ENCODE measurements around the gene ATP11A. TPM values are rescaled to one million over a fixed set of nuclear protein-coding genes. Genes with fewer than 3 reads are reported as not detected.

ATP11A gene
- total RNA-seq, 1 donor from 2014 or later: 211 TPM

DNA sequence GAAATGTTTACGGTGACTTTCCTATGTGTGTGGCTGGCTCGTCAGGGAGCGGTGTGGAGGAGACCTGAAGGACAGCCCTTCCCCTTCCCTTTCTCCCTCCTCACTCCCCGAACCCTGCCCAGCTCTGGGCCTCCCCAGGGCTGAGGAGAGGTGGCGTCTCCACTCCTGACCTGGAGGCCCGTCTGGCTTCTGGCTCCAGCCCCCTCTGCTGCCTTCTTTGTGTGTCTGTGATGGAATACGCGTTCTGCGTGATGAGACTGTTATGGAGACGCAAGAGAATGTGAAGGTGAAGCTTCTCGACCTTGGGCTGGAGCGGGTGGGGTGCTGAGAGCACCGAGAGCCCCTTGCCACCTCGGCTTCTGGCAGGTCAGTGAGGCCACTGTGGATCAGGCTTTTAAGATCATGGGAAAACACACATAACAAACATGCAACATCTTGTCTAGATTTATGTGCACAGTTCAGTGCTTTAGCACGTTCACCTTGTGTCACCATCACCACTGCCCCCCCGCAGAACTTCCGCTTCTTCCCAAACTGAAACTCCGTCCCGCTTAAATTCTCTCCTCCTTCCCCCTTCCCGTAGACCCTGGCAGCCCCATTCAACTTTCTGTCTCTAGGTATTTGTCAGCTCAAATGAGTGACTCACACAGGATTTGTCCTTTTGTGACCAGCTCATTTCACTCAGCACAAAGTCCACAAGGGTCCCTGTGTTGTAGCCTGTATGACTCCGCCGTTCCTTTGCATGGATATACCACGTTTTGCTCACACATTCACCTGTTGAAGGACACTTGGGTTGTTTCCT lies 24.7 kb downstream of the ATP11A start:
- no peak for DNase-seq (ENCODE audit: low spot score)
- Mint-ChIP-seq H3K9me3 (ENCODE audit: unreplicated experiment) (no peaks in the 10 kb centered on the region), H3K4me1 (ENCODE audit: unreplicated experiment) (peaks cover 64% of the 10 kb centered on the region), H3K27ac (ENCODE audit: unreplicated experiment) (peak overlapping the region; percentile 68), H3K4me3 (ENCODE audit: unreplicated experiment) (peak overlapping the region; percentile 49), H3K27me3 (ENCODE audit: unreplicated experiment) (peaks cover 6% of the 10 kb centered on the region), H3K36me3 (ENCODE audit: low read depth, unreplicated experiment) (peaks cover 19% of the 10 kb centered on the region)
- no peak for TF ChIP-seq CTCF (IDR thresholded peaks at IDR 0.05; ENCODE audit: unreplicated experiment)

GRCh38 chr13:112715210-112715609 lies 25.4 kb downstream of the ATP11A start:
- H3K27me3 Mint-ChIP-seq (ENCODE audit: unreplicated experiment): peaks cover 6% of the 10 kb centered on the region
- H3K4me1 Mint-ChIP-seq (ENCODE audit: unreplicated experiment): peaks cover 63% of the 10 kb centered on the region
- no peak for TF ChIP-seq CTCF (IDR thresholded peaks at IDR 0.05; ENCODE audit: unreplicated experiment)
- peaks cover 24% of the 10 kb centered on the region for H3K36me3 Mint-ChIP-seq (ENCODE audit: low read depth, unreplicated experiment)
- H3K27ac Mint-ChIP-seq (ENCODE audit: unreplicated experiment): no peak overlapping the region
- H3K9me3 Mint-ChIP-seq (ENCODE audit: unreplicated experiment): no peaks in the 10 kb centered on the region
- no peak for DNase-seq (ENCODE audit: low spot score)
- peak overlapping the region; percentile 49 for H3K4me3 Mint-ChIP-seq (ENCODE audit: unreplicated experiment)

DNA sequence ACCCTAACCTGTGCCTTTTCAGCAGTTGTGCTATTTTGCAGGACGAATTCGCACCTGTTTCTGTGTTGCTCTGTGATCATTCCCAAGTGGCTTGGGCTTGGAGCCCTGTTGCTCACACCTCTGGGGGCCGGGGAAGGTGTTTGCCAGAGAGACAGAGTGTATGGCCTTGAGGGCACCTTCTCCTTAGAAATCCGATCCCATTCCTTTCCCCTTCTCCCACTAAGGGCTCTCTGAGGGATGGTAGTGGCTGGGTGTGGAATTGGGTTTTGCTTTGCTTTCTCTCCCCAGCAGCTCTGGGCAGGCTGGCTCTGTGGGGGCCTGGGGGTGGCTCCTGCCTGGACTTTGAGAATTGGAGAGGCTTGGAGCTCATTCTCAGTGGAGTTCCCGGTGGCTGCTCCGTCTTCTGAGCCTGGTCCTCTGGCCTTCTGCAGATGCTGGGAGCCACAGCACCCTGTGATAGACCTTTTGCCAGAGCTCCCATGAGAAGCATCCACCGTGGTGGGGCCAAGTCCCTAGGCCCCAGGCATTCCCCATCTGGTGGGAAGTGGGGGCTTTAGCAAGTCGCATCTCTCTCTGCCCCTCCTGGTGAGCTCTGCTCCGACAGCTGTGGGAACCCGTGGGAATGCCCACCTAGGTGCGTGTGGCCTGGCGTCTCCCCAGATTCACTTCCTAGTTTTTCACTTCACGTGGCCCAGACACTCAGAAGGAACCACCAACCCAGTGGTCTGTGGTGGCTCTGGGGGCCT lies 26.1 kb downstream of the ATP11A start:
- H3K27ac Mint-ChIP-seq (ENCODE audit: unreplicated experiment): no peak overlapping the region
- no peaks in the 10 kb centered on the region for H3K9me3 Mint-ChIP-seq (ENCODE audit: unreplicated experiment)
- no peak overlapping the region for H3K4me3 Mint-ChIP-seq (ENCODE audit: unreplicated experiment)
- peaks cover 62% of the 10 kb centered on the region for H3K4me1 Mint-ChIP-seq (ENCODE audit: unreplicated experiment)
- no peak for DNase-seq (ENCODE audit: low spot score)
- H3K36me3 Mint-ChIP-seq (ENCODE audit: low read depth, unreplicated experiment): peaks cover 24% of the 10 kb centered on the region
- no peak for TF ChIP-seq CTCF (IDR thresholded peaks at IDR 0.05; ENCODE audit: unreplicated experiment)
- H3K27me3 Mint-ChIP-seq (ENCODE audit: unreplicated experiment): peaks cover 6% of the 10 kb centered on the region

DNA sequence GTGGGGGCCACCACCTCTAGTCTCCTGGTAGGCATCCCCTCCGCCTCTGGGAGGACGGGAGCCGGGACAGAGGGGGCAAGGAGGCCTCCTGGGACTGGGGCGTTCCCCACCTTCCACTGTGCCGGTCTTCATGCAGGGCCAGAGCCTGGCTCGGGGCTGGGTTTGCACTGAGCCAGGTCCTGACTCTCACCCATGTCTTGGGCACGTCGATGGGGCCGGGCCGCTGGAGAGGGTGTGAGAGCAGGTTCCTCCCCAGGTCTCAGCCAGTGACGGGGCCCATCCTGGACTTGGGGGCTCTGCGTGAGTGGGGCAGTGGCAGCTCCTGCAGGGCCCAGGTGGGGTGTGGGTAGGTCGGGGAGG lies 26.6 kb downstream of the ATP11A start:
- Mint-ChIP-seq H3K27ac (ENCODE audit: unreplicated experiment) (no peak overlapping the region), H3K27me3 (ENCODE audit: unreplicated experiment) (peaks cover 3% of the 10 kb centered on the region), H3K36me3 (ENCODE audit: low read depth, unreplicated experiment) (peaks cover 24% of the 10 kb centered on the region), H3K4me1 (ENCODE audit: unreplicated experiment) (peaks cover 62% of the 10 kb centered on the region), H3K9me3 (ENCODE audit: unreplicated experiment) (no peaks in the 10 kb centered on the region), H3K4me3 (ENCODE audit: unreplicated experiment) (no peak overlapping the region)
- TF ChIP-seq CTCF (IDR thresholded peaks at IDR 0.05; ENCODE audit: unreplicated experiment): no peak
- no peak for DNase-seq (ENCODE audit: low spot score)

All from endothelial cell (in vitro differentiated cells).